ENCODE data around the gene LPXN. TPM values are rescaled to one million over a fixed set of nuclear protein-coding genes. Genes with fewer than 3 reads are reported as not detected.
A peak's percentile ranks its signal among the peaks of the same experiment; 100 is the strongest.

Gene LPXN
- total RNA-seq, 1 donor from 2014 or later, result 284 TPM

- peaks cover 44% of the 10 kb centered on the region for H3K36me3 Mint-ChIP-seq (ENCODE audit: low read depth)
- ATAC-seq (ENCODE audit: low read depth) (no peak), DNase-seq (no peak)
- CTCF ChIA-PET, result interaction anchor here (0.8 to 2.3 kb wide), 3 partner anchors 11 to 49 kb away, joined by 3 to 28 read pairs (median 4); no protein-coding TSS in a partner anchor
- H3K4me1 Mint-ChIP-seq, result peaks cover 71% of the 10 kb centered on the region
- H3K27ac Mint-ChIP-seq, result peak overlapping the region; percentile 93
- POLR2A ChIA-PET, result interaction anchor here (0.9 to 3.6 kb wide), 4 partner anchors 12 to 74 kb away, joined by 3 to 63 read pairs (median 6); no protein-coding TSS in a partner anchor
- H3K4me3 Mint-ChIP-seq, result peak overlapping the region; percentile 96
- intact Hi-C loops (cut with micrococcal nuclease), result no loop called here
- H3K9me3 Mint-ChIP-seq, result no peaks in the 10 kb centered on the region
- H3K27me3 Mint-ChIP-seq, result no peaks in the 10 kb centered on the region
- TF ChIP-seq CTCF (IDR thresholded peaks at IDR 0.05), result no peak
Measured at GRCh38 chr11:58580311-58580710, 4.7 kb upstream of the LPXN start.

GRCh38 chr11:58579192-58580129 lies 3.8 kb upstream of the LPXN start:
- Mint-ChIP-seq H3K27me3 (no peaks in the 10 kb centered on the region), H3K36me3 (ENCODE audit: low read depth) (peaks cover 47% of the 10 kb centered on the region), H3K4me3 (peak overlapping the region; percentile 96), H3K9me3 (no peaks in the 10 kb centered on the region), H3K27ac (peak overlapping the region; percentile 100), H3K4me1 (peaks cover 79% of the 10 kb centered on the region)
- intact Hi-C loops (cut with micrococcal nuclease), result loop anchor here (1.0 to 5.0 kb wide), 12 partner anchors 11 to 1232 kb away; partner anchors contain the start of genes FAM111A and UBE2L6
- DNase-seq (peak; percentile 87), ATAC-seq (ENCODE audit: low read depth) (peak; percentile 33)
- POLR2A ChIA-PET, result interaction anchor here (0.6 to 6.2 kb wide), 11 partner anchors 12 to 703 kb away, joined by 3 to 63 read pairs (median 4); no protein-coding TSS in a partner anchor
- TF ChIP-seq CTCF (IDR thresholded peaks at IDR 0.05), result no peak
- CTCF ChIA-PET, result interaction anchor here (0.8 to 2.3 kb wide), 3 partner anchors 10 to 50 kb away, joined by 3 to 28 read pairs (median 4); no protein-coding TSS in a partner anchor

GRCh38 chr11:58578635-58579191 lies 3.1 kb upstream of the LPXN start, which contains the start of gene ZFP91:
TSS of gene ZFP91 (plus strand) at chr11:58579063. CDS start at chr11:58579282, 219 bp downstream.
- Mint-ChIP-seq H3K4me3 (peak within 1 kb of the TSS; percentile 96), H3K27me3 (no peaks in the 10 kb centered on the region), H3K9me3 (no peaks in the 10 kb centered on the region), H3K4me1 (peaks cover 82% of the 10 kb centered on the region), H3K27ac (peak within 1 kb of the TSS; percentile 100), H3K36me3 (ENCODE audit: low read depth) (peaks cover 50% of the 10 kb centered on the region)
- intact Hi-C loops (cut with micrococcal nuclease), result loop anchor here (1.0 to 5.0 kb wide), 17 partner anchors 10 to 1253 kb away; partner anchors contain the start of genes CLP1, FAM111A, MED19 and PATL1
- ChIA-PET CTCF (interaction anchor here (2.3 to 4.0 kb wide), 3 partner anchors 11 to 557 kb away, joined by 12 to 30 read pairs (median 28); no protein-coding TSS in a partner anchor), POLR2A (interaction anchor here (0.7 to 6.2 kb wide), 24 partner anchors 8 to 1037 kb away, joined by 3 to 63 read pairs (median 8); partner anchors contain the start of genes FAM111A, FAM111B, MPEG1 and OSBP)
- no peak for TF ChIP-seq CTCF (IDR thresholded peaks at IDR 0.05)
- ATAC-seq (ENCODE audit: low read depth) (peak; percentile 53), DNase-seq (peak; percentile 86)

GRCh38 chr11:58578136-58578634 lies 2.5 kb upstream of the LPXN start:
- Mint-ChIP-seq H3K9me3 (no peaks in the 10 kb centered on the region), H3K27ac (peak overlapping the region; percentile 100), H3K4me1 (peaks cover 84% of the 10 kb centered on the region), H3K4me3 (peak overlapping the region; percentile 96), H3K36me3 (ENCODE audit: low read depth) (peaks cover 54% of the 10 kb centered on the region), H3K27me3 (no peaks in the 10 kb centered on the region)
- peak; percentile 82 for DNase-seq
- TF ChIP-seq CTCF (IDR thresholded peaks at IDR 0.05), result no peak
- ChIA-PET CTCF (interaction anchor here (1.3 to 4.0 kb wide), 4 partner anchors 11 to 558 kb away, joined by 4 to 30 read pairs (median 10); no protein-coding TSS in a partner anchor), POLR2A (interaction anchor here (0.6 to 6.2 kb wide), 33 partner anchors 9 to 1153 kb away, joined by 3 to 63 read pairs (median 6); partner anchors contain the start of genes FAM111A, FAM111B, MPEG1 and OSBP)
- intact Hi-C loops (cut with micrococcal nuclease), result loop anchor here (1.0 to 5.0 kb wide), 13 partner anchors 69 to 1253 kb away; partner anchors contain the start of genes CLP1, FAM111A, MED19 and PATL1
- ATAC-seq (ENCODE audit: low read depth), result peak; percentile 16
